H9 (cell line): ENCODE data around the gene TTC39A. TPM values are rescaled to one million over a fixed set of nuclear protein-coding genes. Genes with fewer than 3 reads are reported as not detected.

Source experiments
- DNase-seq: peaks from one replicate; pipeline ENCODE4 v3.0.0-alpha.2; 2017
- H2AFZ ChIP-seq: one replicate; pipeline ENCODE4 v1.6.1; 2013; ENCODE audit warnings: mild to moderate bottlenecking, low read length, control low read depth, moderate library complexity
- H2AK5ac ChIP-seq: 2 replicates; pipeline ENCODE4 v1.6.1; 2013; ENCODE audit warnings: low read length, control low read depth, mixed read lengths; ENCODE audit not compliant: insufficient read length
- H2BK120ac ChIP-seq: one replicate; pipeline ENCODE4 v1.6.1; 2013; ENCODE audit warnings: low read depth, mild to moderate bottlenecking, low read length, control low read depth, inconsistent platforms; ENCODE audit not compliant: poor library complexity, severe bottlenecking
- H2BK12ac ChIP-seq: 2 replicates; pipeline ENCODE4 v1.6.1; 2013; ENCODE audit warnings: low read length, control low read depth, mixed read lengths, low read depth; ENCODE audit not compliant: insufficient read length
- H2BK15ac ChIP-seq: 2 replicates; pipeline ENCODE4 v1.6.1; 2013; ENCODE audit warnings: low read depth, low read length, control low read depth
- H2BK20ac ChIP-seq: one replicate; pipeline ENCODE4 v1.6.1; 2013; ENCODE audit warnings: low read depth, mild to moderate bottlenecking, low read length, control low read depth, inconsistent platforms; ENCODE audit not compliant: poor library complexity, severe bottlenecking
- H2BK5ac ChIP-seq: 2 replicates; pipeline ENCODE4 v1.6.1; 2013; ENCODE audit warnings: low read length, control low read depth, mixed read lengths; ENCODE audit not compliant: insufficient read length
- H3K14ac ChIP-seq: 2 replicates; pipeline ENCODE4 v1.6.1; 2013; ENCODE audit warnings: low read length, control low read depth; ENCODE audit not compliant: insufficient read depth
- H3K18ac ChIP-seq: 2 replicates; pipeline ENCODE4 v1.6.1; 2013; ENCODE audit warnings: low read depth, mild to moderate bottlenecking, mixed read lengths, low read length, control low read depth; ENCODE audit not compliant: insufficient read length
- H3K23ac ChIP-seq: 2 replicates; pipeline ENCODE4 v1.6.1; 2013; ENCODE audit warnings: low read length, control low read depth, mixed read lengths, low read depth; ENCODE audit not compliant: insufficient read length
- H3K23me2 ChIP-seq: 2 replicates; pipeline ENCODE4 v1.6.1; 2013; ENCODE audit warnings: low read depth, mild to moderate bottlenecking, mixed read lengths, low read length, control low read depth; ENCODE audit not compliant: insufficient read length, poor library complexity, severe bottlenecking
- H3K27ac ChIP-seq: 2 replicates; pipeline ENCODE4 v1.5.1; 2013; ENCODE audit warnings: low read length, control low read depth, mixed read lengths, low read depth; ENCODE audit not compliant: insufficient read length
- H3K27me3 ChIP-seq: 2 replicates; pipeline ENCODE4 v1.6.1; 2013; ENCODE audit warnings: low read length, control low read depth, inconsistent platforms; ENCODE audit not compliant: insufficient read depth
- H3K4ac ChIP-seq: 2 replicates; pipeline ENCODE4 v1.6.1; 2013; ENCODE audit warnings: low read depth, mild to moderate bottlenecking, control low read depth, inconsistent platforms, low read length, moderate library complexity
- H3K4me1 ChIP-seq: 2 replicates; pipeline ENCODE4 v1.6.1; 2013; ENCODE audit warnings: low read length, control low read depth, inconsistent platforms; ENCODE audit not compliant: insufficient read depth
- H3K4me2 ChIP-seq: 2 replicates; pipeline ENCODE4 v1.6.1; 2013; ENCODE audit warnings: low read length, control low read depth, mixed read lengths; ENCODE audit not compliant: insufficient read length, insufficient read depth
- H3K56ac ChIP-seq: 2 replicates; pipeline ENCODE4 v1.6.1; 2013; ENCODE audit warnings: low read depth, mild to moderate bottlenecking, mixed read lengths, low read length, control low read depth; ENCODE audit not compliant: insufficient read length
- H3K79me1 ChIP-seq: 2 replicates; pipeline ENCODE4 v1.6.1; 2013; ENCODE audit warnings: low read depth, mild to moderate bottlenecking, moderate library complexity, low read length, control low read depth, inconsistent platforms; ENCODE audit not compliant: insufficient read depth, poor library complexity, severe bottlenecking
- H3K79me2 ChIP-seq: 2 replicates; pipeline ENCODE4 v1.6.1; 2013; ENCODE audit warnings: low read length, control low read depth, inconsistent platforms; ENCODE audit not compliant: insufficient read depth
- H3K9ac ChIP-seq: 2 replicates; pipeline ENCODE4 v1.6.1; 2013; ENCODE audit warnings: low read length, control low read depth, mixed read lengths; ENCODE audit not compliant: insufficient read length; ENCODE audit errors: extremely low read depth
- H3K9me3 ChIP-seq: one replicate; pipeline ENCODE4 v1.6.1; 2013; ENCODE audit warnings: low read depth, low read length, inconsistent platforms; ENCODE audit not compliant: control insufficient read depth
- H3T11ph ChIP-seq: one replicate; pipeline ENCODE4 v1.6.1; 2013; ENCODE audit warnings: mild to moderate bottlenecking, low read length, control low read depth, inconsistent platforms
- H4K20me1 ChIP-seq: one replicate; pipeline ENCODE4 v1.6.1; 2013; ENCODE audit not compliant: control insufficient read depth, insufficient read length, insufficient read depth
- H4K5ac ChIP-seq: 2 replicates; pipeline ENCODE4 v1.6.1; 2013; ENCODE audit warnings: low read depth, mild to moderate bottlenecking, mixed read lengths, low read length, control low read depth; ENCODE audit not compliant: insufficient read length
- H4K8ac ChIP-seq: replicated peaks from 2 replicates; pipeline ENCODE4 v1.6.1; 2013; ENCODE audit warnings: low read length, control low read depth, mixed read lengths, low read depth; ENCODE audit not compliant: insufficient read length
- H4K91ac ChIP-seq: 2 replicates; pipeline ENCODE4 v1.6.1; 2013; ENCODE audit warnings: low read depth, mild to moderate bottlenecking, moderate library complexity, mixed read lengths, low read length, control low read depth; ENCODE audit not compliant: insufficient read length
- H3K27ac Mint-ChIP-seq, 3 experiments: 2 replicates in 2 of 3; 3 replicates in 1 of 3; pipeline ENCODE4 v1.8.0; 2020 to 2021; ENCODE audit warnings: mixed read lengths in 3 of 3, mild to moderate bottlenecking in 1 of 3, moderate library complexity in 1 of 3
- H3K27me3 Mint-ChIP-seq: 2 replicates; pipeline ENCODE4 v1.8.0; 2021; ENCODE audit warnings: low read depth, mild to moderate bottlenecking, moderate library complexity, mixed read lengths
- H3K36me3 Mint-ChIP-seq, 3 experiments: 2 replicates in 2 of 3; 3 replicates in 1 of 3; pipeline ENCODE4 v1.8.0; 2020 to 2021; ENCODE audit warnings: low read depth in 3 of 3, mixed read lengths in 3 of 3; ENCODE audit not compliant: insufficient read depth in 1 of 3
- H3K4me1 Mint-ChIP-seq, 2 experiments: 2 replicates each; pipeline ENCODE4 v1.8.0; 2020; ENCODE audit warnings: mixed read lengths in 2 of 2
- H3K4me3 Mint-ChIP-seq, 2 experiments: 2 replicates in 1 of 2; 3 replicates in 1 of 2; pipeline ENCODE4 v1.8.0; 2020 to 2021; ENCODE audit warnings: mild to moderate bottlenecking in 2 of 2, mixed read lengths in 2 of 2, moderate library complexity in 1 of 2
- H3K9me3 Mint-ChIP-seq, 2 experiments: 2 replicates in 1 of 2; 3 replicates in 1 of 2; pipeline ENCODE4 v1.8.0; 2020; ENCODE audit warnings: mild to moderate bottlenecking in 2 of 2, mixed read lengths in 2 of 2, moderate library complexity in 1 of 2
- WGBS: extraction: QIAGEN DNeasy Blood & Tissue Kit; methylation state at CpG from one replicate; pipeline ENCODE4 v1.1.7; 2013; ENCODE audit warnings: missing lambda C conversion rate, low lambda C conversion rate, mixed read lengths; ENCODE audit not compliant: insufficient read length; ENCODE audit errors: extremely low coverage; 5-methylcytosine and 5-hydroxymethylcytosine counted together
- total RNA-seq: library from RNA; stranded (reverse); gene quantifications from 2 replicates; pipeline ENCODE4 v1.2.1, GENCODE V29; 2021
- TF ChIP-seq, protein P1 (sequence below): fragments of 200-600 bp; sonication (generic); conservative IDR thresholded peaks from 3 replicates; pipeline ENCODE4 v1.8.0; 2021; ENCODE audit warnings: antibody characterized with exemption, mild to moderate bottlenecking

TTC39A gene
- total RNA-seq, 1 experiment from 2014 or later = 7.7 TPM

DNA sequence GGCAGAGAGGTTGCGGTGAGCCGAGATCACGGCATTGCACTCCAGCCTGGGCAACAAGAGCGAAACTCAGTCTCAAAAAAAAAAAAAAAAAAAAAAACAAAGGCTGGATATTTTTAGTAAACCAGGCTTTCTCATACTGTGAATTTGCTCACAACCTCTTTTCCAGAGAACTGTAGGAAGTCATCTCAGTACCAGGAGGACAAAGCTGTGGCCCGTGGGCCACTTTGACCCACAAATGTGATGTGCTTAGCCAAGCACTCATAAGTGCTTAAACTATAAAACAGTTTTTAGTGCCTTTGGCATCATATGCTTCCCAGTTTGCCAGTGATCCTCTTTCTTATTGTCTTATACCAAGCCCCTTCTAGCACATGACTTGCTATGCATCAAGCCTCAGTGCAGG, 47.8 kb downstream of the TTC39A start:
- Histone ChIP-seq H3K79me2 (no peaks in the 10 kb centered on the region), H2BK15ac (no peak overlapping the region), H3K23ac (no peak overlapping the region), H2BK5ac (no peak overlapping the region), H3K79me1 (no peaks in the 10 kb centered on the region), H3K4me1 (no peaks in the 10 kb centered on the region), H2BK20ac (no peak overlapping the region), H3K9ac (no peak overlapping the region), H2AFZ (no peak overlapping the region), H3K56ac (no peak overlapping the region), H4K20me1 (no peaks in the 10 kb centered on the region), H3K18ac (no peak overlapping the region), H3K9me3 (no peaks in the 10 kb centered on the region), H3K4ac (no peak overlapping the region), H3K14ac (no peak overlapping the region), H4K8ac (no peak overlapping the region), H3K23me2 (no peaks in the 10 kb centered on the region), H3K27ac (no peak overlapping the region), H3K27me3 (no peaks in the 10 kb centered on the region), H2AK5ac (no peak overlapping the region), H2BK120ac (no peak overlapping the region), H3K4me2 (no peak overlapping the region), H3T11ph (no peak overlapping the region), H4K5ac (no peak overlapping the region), H2BK12ac (no peak overlapping the region), H4K91ac (no peak overlapping the region)
- Mint-ChIP-seq H3K27me3 (no peaks in the 10 kb centered on the region), H3K4me1 (peaks cover 9 to 14% of the 10 kb centered on the region in 2 experiments), H3K27ac (no peak overlapping the region), H3K9me3 (no peaks in the 10 kb centered on the region), H3K4me3 (no peak overlapping the region), H3K36me3 (no peaks in the 10 kb centered on the region; a peak in 1 of 7 replicates)
- no peak for DNase-seq
- WGBS = no CpG with 5 or more reads among the region's 5 CpGs
- TF ChIP-seq, protein P1, sequence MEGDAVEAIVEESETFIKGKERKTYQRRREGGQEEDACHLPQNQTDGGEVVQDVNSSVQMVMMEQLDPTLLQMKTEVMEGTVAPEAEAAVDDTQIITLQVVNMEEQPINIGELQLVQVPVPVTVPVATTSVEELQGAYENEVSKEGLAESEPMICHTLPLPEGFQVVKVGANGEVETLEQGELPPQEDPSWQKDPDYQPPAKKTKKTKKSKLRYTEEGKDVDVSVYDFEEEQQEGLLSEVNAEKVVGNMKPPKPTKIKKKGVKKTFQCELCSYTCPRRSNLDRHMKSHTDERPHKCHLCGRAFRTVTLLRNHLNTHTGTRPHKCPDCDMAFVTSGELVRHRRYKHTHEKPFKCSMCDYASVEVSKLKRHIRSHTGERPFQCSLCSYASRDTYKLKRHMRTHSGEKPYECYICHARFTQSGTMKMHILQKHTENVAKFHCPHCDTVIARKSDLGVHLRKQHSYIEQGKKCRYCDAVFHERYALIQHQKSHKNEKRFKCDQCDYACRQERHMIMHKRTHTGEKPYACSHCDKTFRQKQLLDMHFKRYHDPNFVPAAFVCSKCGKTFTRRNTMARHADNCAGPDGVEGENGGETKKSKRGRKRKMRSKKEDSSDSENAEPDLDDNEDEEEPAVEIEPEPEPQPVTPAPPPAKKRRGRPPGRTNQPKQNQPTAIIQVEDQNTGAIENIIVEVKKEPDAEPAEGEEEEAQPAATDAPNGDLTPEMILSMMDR = no peak
